Central memory CD8-positive, alpha-beta T cell (primary cell): ENCODE data around the gene PEA15.

Source experiments
- ATAC-seq: fragments of 150-1000 bp; cut with Tn5 transposase; replicated peaks from 2 replicates; pipeline ENCODE4 v1.10.0; 2022; ENCODE audit warnings: mild to moderate bottlenecking, moderate FRiP score, moderate number of reproducible peaks; ENCODE audit not compliant: poor library complexity, severe bottlenecking; ENCODE audit errors: extremely low read depth
- DNase-seq, 2 donors: peaks; one replicate each; pipeline ENCODE4 v3.0.0; 2021; ENCODE audit warnings: low spot score in 2 of 2
- H3K27ac Mint-ChIP-seq: one replicate; pipeline ENCODE4 v1.8.0; 2022; ENCODE audit warnings: low read depth, mild to moderate bottlenecking, moderate library complexity, mixed read lengths
- H3K27me3 Mint-ChIP-seq: one replicate; pipeline ENCODE4 v1.8.0; 2022; ENCODE audit warnings: mixed read lengths
- H3K36me3 Mint-ChIP-seq: one replicate; pipeline ENCODE4 v1.8.0; 2022; ENCODE audit warnings: mild to moderate bottlenecking, moderate library complexity, mixed read lengths; ENCODE audit not compliant: insufficient read depth
- H3K4me1 Mint-ChIP-seq: one replicate; pipeline ENCODE4 v1.8.0; 2022; ENCODE audit warnings: mixed read lengths
- H3K4me3 Mint-ChIP-seq: one replicate; pipeline ENCODE4 v1.8.0; 2022; ENCODE audit warnings: mild to moderate bottlenecking, moderate library complexity, mixed read lengths
- H3K9me3 Mint-ChIP-seq: one replicate; pipeline ENCODE4 v1.8.0; 2022; ENCODE audit warnings: mixed read lengths

PEA15 gene

GRCh38 chr1:160219062-160219929 is 14.1 kb downstream of the PEA15 start:
- peak overlapping the region; percentile 79 for H3K27ac Mint-ChIP-seq
- H3K27me3 Mint-ChIP-seq, result no peaks in the 10 kb centered on the region
- ATAC-seq (no peak), DNase-seq (no peak)
- H3K36me3 Mint-ChIP-seq, result peaks cover 43% of the 10 kb centered on the region
- no peaks in the 10 kb centered on the region for H3K4me1 Mint-ChIP-seq
- no peak overlapping the region for H3K4me3 Mint-ChIP-seq
- H3K9me3 Mint-ChIP-seq, result no peaks in the 10 kb centered on the region

- ATAC-seq (no peak), DNase-seq (no peak)
- Mint-ChIP-seq H3K4me1 (no peaks in the 10 kb centered on the region), H3K27ac (peak overlapping the region; percentile 79), H3K9me3 (no peaks in the 10 kb centered on the region), H3K4me3 (no peak overlapping the region), H3K27me3 (no peaks in the 10 kb centered on the region), H3K36me3 (peaks cover 45% of the 10 kb centered on the region)
Measured at GRCh38 chr1:160220301-160220700, 15.1 kb downstream of the PEA15 start.

GRCh38 chr1:160221089-160221488 is 15.9 kb downstream of the PEA15 start:
- DNase-seq (no peak), ATAC-seq (no peak)
- Mint-ChIP-seq H3K36me3 (peaks cover 43% of the 10 kb centered on the region), H3K4me1 (no peaks in the 10 kb centered on the region), H3K9me3 (no peaks in the 10 kb centered on the region), H3K4me3 (no peak overlapping the region), H3K27ac (peak overlapping the region; percentile 79), H3K27me3 (no peaks in the 10 kb centered on the region)

- Mint-ChIP-seq H3K4me3 (no peak overlapping the region), H3K9me3 (no peaks in the 10 kb centered on the region), H3K4me1 (no peaks in the 10 kb centered on the region), H3K36me3 (peaks cover 38% of the 10 kb centered on the region), H3K27ac (no peak overlapping the region), H3K27me3 (no peaks in the 10 kb centered on the region)
- no peak for DNase-seq
- no peak for ATAC-seq
Measured at GRCh38 chr1:160222546-160222945, 17.4 kb downstream of the PEA15 start.

GRCh38 chr1:160224606-160225005 is 19.4 kb downstream of the PEA15 start:
- Mint-ChIP-seq H3K9me3 (no peaks in the 10 kb centered on the region), H3K27me3 (no peaks in the 10 kb centered on the region), H3K4me3 (no peak overlapping the region), H3K4me1 (no peaks in the 10 kb centered on the region), H3K27ac (no peak overlapping the region), H3K36me3 (peaks cover 48% of the 10 kb centered on the region)
- ATAC-seq, result no peak
- DNase-seq, result no peak

- ATAC-seq, result no peak
- peak overlapping the region; percentile 7 for H3K27ac Mint-ChIP-seq
- no peaks in the 10 kb centered on the region for H3K9me3 Mint-ChIP-seq
- DNase-seq, result no peak
- peaks cover 49% of the 10 kb centered on the region for H3K36me3 Mint-ChIP-seq
- no peaks in the 10 kb centered on the region for H3K27me3 Mint-ChIP-seq
- H3K4me3 Mint-ChIP-seq, result no peak overlapping the region
- H3K4me1 Mint-ChIP-seq, result no peaks in the 10 kb centered on the region
Measured at GRCh38 chr1:160225345-160225744, 20.2 kb downstream of the PEA15 start.

GRCh38 chr1:160226623-160227022 is 21.4 kb downstream of the PEA15 start:
- Mint-ChIP-seq H3K27ac (no peak overlapping the region), H3K36me3 (peaks cover 55% of the 10 kb centered on the region), H3K4me1 (no peaks in the 10 kb centered on the region), H3K9me3 (no peaks in the 10 kb centered on the region), H3K27me3 (no peaks in the 10 kb centered on the region), H3K4me3 (no peak overlapping the region)
- ATAC-seq (no peak), DNase-seq (no peak)

- no peaks in the 10 kb centered on the region for H3K27me3 Mint-ChIP-seq
- no peak for ATAC-seq
- DNase-seq, result no peak
- H3K9me3 Mint-ChIP-seq, result no peaks in the 10 kb centered on the region
- H3K4me1 Mint-ChIP-seq, result no peaks in the 10 kb centered on the region
- H3K36me3 Mint-ChIP-seq, result peaks cover 56% of the 10 kb centered on the region
- H3K4me3 Mint-ChIP-seq, result no peak overlapping the region
- H3K27ac Mint-ChIP-seq, result no peak overlapping the region
Measured at GRCh38 chr1:160227034-160227433, 21.9 kb downstream of the PEA15 start.

- Mint-ChIP-seq H3K27ac (no peak overlapping the region), H3K4me1 (no peaks in the 10 kb centered on the region), H3K27me3 (no peaks in the 10 kb centered on the region), H3K36me3 (peaks cover 52% of the 10 kb centered on the region), H3K9me3 (no peaks in the 10 kb centered on the region), H3K4me3 (no peak overlapping the region)
- DNase-seq, result no peak
- no peak for ATAC-seq
Measured at GRCh38 chr1:160227561-160227960, 22.4 kb downstream of the PEA15 start.

- no peaks in the 10 kb centered on the region for H3K9me3 Mint-ChIP-seq
- H3K27me3 Mint-ChIP-seq, result no peaks in the 10 kb centered on the region
- no peak overlapping the region for H3K4me3 Mint-ChIP-seq
- DNase-seq (no peak), ATAC-seq (no peak)
- H3K36me3 Mint-ChIP-seq, result peaks cover 49% of the 10 kb centered on the region
- no peak overlapping the region for H3K27ac Mint-ChIP-seq
- no peaks in the 10 kb centered on the region for H3K4me1 Mint-ChIP-seq
Measured at GRCh38 chr1:160228431-160228830, 23.2 kb downstream of the PEA15 start.

GRCh38 chr1:160232911-160233310 is 27.7 kb downstream of the PEA15 start:
- Mint-ChIP-seq H3K27me3 (no peaks in the 10 kb centered on the region), H3K36me3 (peaks cover 65% of the 10 kb centered on the region), H3K9me3 (no peaks in the 10 kb centered on the region), H3K4me1 (peaks cover 6% of the 10 kb centered on the region), H3K4me3 (no peak overlapping the region), H3K27ac (peak overlapping the region; percentile 39)
- DNase-seq, result no peak
- ATAC-seq, result peak; percentile 24

GRCh38 chr1:160236806-160237205 is 31.6 kb downstream of the PEA15 start:
- ATAC-seq (no peak), DNase-seq (no peak)
- no peak overlapping the region for H3K27ac Mint-ChIP-seq
- peaks cover 48% of the 10 kb centered on the region for H3K36me3 Mint-ChIP-seq
- peaks cover 21% of the 10 kb centered on the region for H3K4me1 Mint-ChIP-seq
- H3K4me3 Mint-ChIP-seq, result no peak overlapping the region
- no peaks in the 10 kb centered on the region for H3K27me3 Mint-ChIP-seq
- no peaks in the 10 kb centered on the region for H3K9me3 Mint-ChIP-seq

- H3K4me3 Mint-ChIP-seq, result no peak overlapping the region
- H3K4me1 Mint-ChIP-seq, result peaks cover 21% of the 10 kb centered on the region
- no peak overlapping the region for H3K27ac Mint-ChIP-seq
Measured at GRCh38 chr1:160237558-160237957, 32.4 kb downstream of the PEA15 start.

More at GRCh38 chr1:160237558-160237957, 32.4 kb downstream of the PEA15 start:
- peaks cover 48% of the 10 kb centered on the region for H3K36me3 Mint-ChIP-seq
- ATAC-seq (no peak), DNase-seq (no peak)
- no peaks in the 10 kb centered on the region for H3K27me3 Mint-ChIP-seq
- no peaks in the 10 kb centered on the region for H3K9me3 Mint-ChIP-seq
